ENCODE results near the gene IFT81.
"Not testable (repeated sequence)": the region's sequence is repeated elsewhere in the genome, so short reads cannot be mapped to it uniquely, and the experiment has no call there.

The IFT81 gene

GRCh38 chr12:110124269-110124995, at the start of gene IFT81:
TSS of gene IFT81 (plus strand) at chr12:110124357. CDS start at chr12:110127381, 3,024 bp downstream.
- FAIRE-seq, result no peak

GRCh38 chr12:110075880-110076279, 48.3 kb upstream of the IFT81 start:
- FAIRE-seq, result no peak

- no peak for FAIRE-seq
These were observed 46.4 kb upstream of the IFT81 start for GRCh38 chr12:110077800-110078199.

GRCh38 chr12:110079477-110080400, 44.4 kb upstream of the IFT81 start:
- FAIRE-seq, result no peak

GRCh38 chr12:110080410-110080809, 43.7 kb upstream of the IFT81 start:
- FAIRE-seq, result no peak

- no peak for FAIRE-seq
These were observed 39.7 kb upstream of the IFT81 start for GRCh38 chr12:110084314-110085015.

- not testable (repeated sequence) for FAIRE-seq
These were observed 35.9 kb upstream of the IFT81 start for GRCh38 chr12:110088216-110088615.

- FAIRE-seq, result no peak
These were observed 35.2 kb upstream of the IFT81 start for GRCh38 chr12:110088936-110089335.

- no peak for FAIRE-seq
These were observed 33.7 kb upstream of the IFT81 start for GRCh38 chr12:110090266-110091135.

- FAIRE-seq, result no peak
These were observed 32.9 kb upstream of the IFT81 start for GRCh38 chr12:110091136-110091711.

GRCh38 chr12:110093631-110094311, 30.4 kb upstream of the IFT81 start:
- no peak for FAIRE-seq

- peak; percentile 39 for FAIRE-seq
These were observed 23.7 kb upstream of the IFT81 start for GRCh38 chr12:110100315-110100970.

- FAIRE-seq, result no peak
These were observed 21.9 kb upstream of the IFT81 start for GRCh38 chr12:110102255-110102654.

GRCh38 chr12:110104188-110105094, 19.7 kb upstream of the IFT81 start:
- FAIRE-seq, result no peak

GRCh38 chr12:110105159-110105558, 19.0 kb upstream of the IFT81 start:
- no peak for FAIRE-seq

GRCh38 chr12:110105986-110106385, 18.2 kb upstream of the IFT81 start:
- no peak for FAIRE-seq

GRCh38 chr12:110107369-110108281, 16.5 kb upstream of the IFT81 start:
- FAIRE-seq, result no peak

GRCh38 chr12:110108309-110109036, 15.7 kb upstream of the IFT81 start:
- FAIRE-seq, result no peak
